Measurements from ENCODE around the gene VAMP8.
"Not testable (repeated sequence)": the region's sequence is repeated elsewhere in the genome, so short reads cannot be mapped to it uniquely, and the experiment has no call there.

The VAMP8 gene

GRCh38 chr2:85589181-85589580, 11.8 kb downstream of the VAMP8 start:
- Histone ChIP-seq H3K27me3 (ENCODE audit: insufficient read depth, poor library complexity, severe bottlenecking) (no peaks in the 10 kb centered on the region), H3K4me3 (ENCODE audit: severe bottlenecking) (no peak overlapping the region), H3K9me3 (ENCODE audit: severe bottlenecking) (no peaks in the 10 kb centered on the region), H3K36me3 (ENCODE audit: low read depth) (no peaks in the 10 kb centered on the region), H3K27ac (ENCODE audit: poor library complexity, severe bottlenecking) (no peak overlapping the region), H3K4me1 (ENCODE audit: insufficient read depth, poor library complexity, severe bottlenecking) (peaks cover 19% of the 10 kb centered on the region)
- no peak for TF ChIP-seq CTCF (IDR thresholded peaks at IDR 0.05; ENCODE audit: poor library complexity, severe bottlenecking)
- no peak for ATAC-seq (ENCODE audit: low read depth)
- DNase-seq (ENCODE audit: low spot score) = no peak

GRCh38 chr2:85589982-85590791, 12.8 kb downstream of the VAMP8 start:
- DNase-seq (ENCODE audit: low spot score) (no peak), ATAC-seq (ENCODE audit: low read depth) (no peak)
- H3K4me3 ChIP-seq (ENCODE audit: severe bottlenecking) = no peak overlapping the region
- TF ChIP-seq CTCF (IDR thresholded peaks at IDR 0.05; ENCODE audit: poor library complexity, severe bottlenecking) = no peak
- H3K27me3 ChIP-seq (ENCODE audit: insufficient read depth, poor library complexity, severe bottlenecking) = no peaks in the 10 kb centered on the region
- peaks cover 13% of the 10 kb centered on the region for H3K4me1 ChIP-seq (ENCODE audit: insufficient read depth, poor library complexity, severe bottlenecking)
- no peaks in the 10 kb centered on the region for H3K36me3 ChIP-seq (ENCODE audit: low read depth)
- no peaks in the 10 kb centered on the region for H3K9me3 ChIP-seq (ENCODE audit: severe bottlenecking)
- no peak overlapping the region for H3K27ac ChIP-seq (ENCODE audit: poor library complexity, severe bottlenecking)

DNA sequence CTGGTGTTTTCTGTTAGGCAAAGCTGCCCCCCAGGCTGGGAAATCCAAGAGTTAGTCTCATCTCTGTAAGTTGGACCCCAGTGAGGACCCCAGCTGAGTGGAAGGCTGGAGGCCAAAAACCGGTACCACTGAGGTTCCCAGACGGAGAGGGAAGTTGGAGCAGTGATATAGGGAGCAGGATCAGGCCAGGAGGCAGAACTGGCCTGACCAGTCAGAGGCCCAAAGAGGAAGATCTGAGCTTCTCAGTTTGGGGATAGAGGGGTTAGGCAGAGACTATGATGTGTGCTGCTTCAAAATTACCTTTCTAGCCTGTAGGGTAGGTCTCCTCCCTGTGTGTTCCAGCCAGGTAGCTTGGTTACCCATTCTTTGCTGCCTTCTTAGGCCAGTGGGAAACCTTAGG, 13.6 kb downstream of the VAMP8 start:
- no peaks in the 10 kb centered on the region for H3K9me3 ChIP-seq (ENCODE audit: severe bottlenecking)
- no peak for TF ChIP-seq CTCF (IDR thresholded peaks at IDR 0.05; ENCODE audit: poor library complexity, severe bottlenecking)
- peaks cover 6% of the 10 kb centered on the region for H3K4me1 ChIP-seq (ENCODE audit: insufficient read depth, poor library complexity, severe bottlenecking)
- ATAC-seq (ENCODE audit: low read depth) = no peak
- no peaks in the 10 kb centered on the region for H3K36me3 ChIP-seq (ENCODE audit: low read depth)
- no peak overlapping the region for H3K4me3 ChIP-seq (ENCODE audit: severe bottlenecking)
- DNase-seq (ENCODE audit: low spot score) = no peak
- no peaks in the 10 kb centered on the region for H3K27me3 ChIP-seq (ENCODE audit: insufficient read depth, poor library complexity, severe bottlenecking)
- H3K27ac ChIP-seq (ENCODE audit: poor library complexity, severe bottlenecking) = no peak overlapping the region

DNA sequence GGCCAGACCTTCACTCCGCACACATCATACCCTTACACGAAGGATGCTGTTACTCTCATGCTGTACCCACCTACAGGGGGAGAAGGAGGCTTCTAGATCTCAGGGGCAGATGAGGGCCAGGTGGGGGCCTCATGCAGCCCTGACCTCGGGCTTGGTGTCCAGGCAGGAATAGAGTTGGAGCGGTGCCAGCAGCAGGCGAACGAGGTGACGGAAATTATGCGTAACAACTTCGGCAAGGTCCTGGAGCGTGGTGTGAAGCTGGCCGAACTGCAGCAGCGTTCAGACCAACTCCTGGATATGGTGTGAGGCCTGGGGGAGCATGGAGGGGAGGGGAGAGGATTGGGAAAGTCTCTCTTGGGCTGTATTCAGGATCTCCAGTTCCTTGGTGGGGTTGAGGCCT, 14.2 kb downstream of the VAMP8 start:
- no peak for TF ChIP-seq CTCF (IDR thresholded peaks at IDR 0.05; ENCODE audit: poor library complexity, severe bottlenecking)
- H3K4me3 ChIP-seq (ENCODE audit: severe bottlenecking) = no peak overlapping the region
- no peak for ATAC-seq (ENCODE audit: low read depth)
- H3K9me3 ChIP-seq (ENCODE audit: severe bottlenecking) = no peaks in the 10 kb centered on the region
- H3K27ac ChIP-seq (ENCODE audit: poor library complexity, severe bottlenecking) = no peak overlapping the region
- no peaks in the 10 kb centered on the region for H3K27me3 ChIP-seq (ENCODE audit: insufficient read depth, poor library complexity, severe bottlenecking)
- H3K4me1 ChIP-seq (ENCODE audit: insufficient read depth, poor library complexity, severe bottlenecking) = peaks cover 4% of the 10 kb centered on the region
- no peak for DNase-seq (ENCODE audit: low spot score)
- peaks cover 2% of the 10 kb centered on the region for H3K36me3 ChIP-seq (ENCODE audit: low read depth)

DNA sequence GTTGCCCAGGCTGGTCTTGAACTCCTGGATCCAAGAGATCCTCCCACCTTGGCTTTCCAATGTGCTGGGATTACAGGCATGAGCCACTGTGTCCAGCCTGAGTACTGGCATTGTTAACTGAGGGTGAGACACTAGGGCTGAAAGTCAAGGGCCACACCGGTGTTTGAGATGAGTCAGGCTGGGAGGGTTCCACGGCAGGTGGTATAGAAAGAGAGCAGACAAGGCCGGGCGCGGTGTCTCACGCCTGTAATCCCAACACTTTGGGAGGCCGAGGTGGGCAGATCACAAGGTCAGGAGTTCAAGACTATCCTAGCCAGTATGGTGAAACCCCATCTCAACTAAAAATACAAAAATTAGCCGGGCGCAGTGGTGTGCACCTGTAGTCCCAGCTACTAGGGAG, 14.9 kb downstream of the VAMP8 start:
- not testable (repeated sequence) for H3K27me3 ChIP-seq (ENCODE audit: insufficient read depth, poor library complexity, severe bottlenecking); DNase-seq (ENCODE audit: low spot score); H3K9me3 ChIP-seq (ENCODE audit: severe bottlenecking); ATAC-seq (ENCODE audit: low read depth); H3K4me3 ChIP-seq (ENCODE audit: severe bottlenecking); H3K36me3 ChIP-seq (ENCODE audit: low read depth); H3K27ac ChIP-seq (ENCODE audit: poor library complexity, severe bottlenecking); H3K4me1 ChIP-seq (ENCODE audit: insufficient read depth, poor library complexity, severe bottlenecking)

Data from RWPE2 (cell line).